IMR-90 (cell line): ENCODE measurements around the gene NBEA. TPM values are rescaled to one million over a fixed set of nuclear protein-coding genes. Genes with fewer than 3 reads are reported as not detected.

ENCODE experiments used
- ATAC-seq: fragments of 200-7000 bp; cut with Tn5 transposase; 2 replicates; pipeline ENCODE4 v1.9.1; 2020; ENCODE audit warnings: low read depth, mild to moderate bottlenecking, moderate library complexity
- BruUV-seq: library from RNA; stranded (reverse); fragments of 400-500 nt; replicated peaks from 2 replicates; lab custom pipeline; 2021; lab: Mats Ljungman, UMichigan
- CTCF ChIA-PET: fragments of 300-600 bp; formaldehyde crosslinking; extraction: SDS; loops from one replicate; lab custom pipeline; 2021; ENCODE audit warnings: antibody characterized with exemption; lab: Yijun Ruan, JAX
- POLR2A ChIA-PET: fragments of 300-600 bp; sonication (Branson Sonifier 250); formaldehyde crosslinking; loops from one replicate; lab custom pipeline; 2022; ENCODE audit warnings: antibody characterized with exemption; ENCODE audit not compliant: unreplicated experiment; lab: Charles Lee
- DNase-seq: peaks from one replicate; pipeline ENCODE4 v3.0.0; 2013
- H2AFZ ChIP-seq: replicated peaks from 2 replicates; pipeline ENCODE3; 2013; ENCODE audit warnings: low read length, mild to moderate bottlenecking; ENCODE audit not compliant: poor library complexity
- H2AK5ac ChIP-seq: 2 replicates; pipeline ENCODE4 v1.6.1; 2013; ENCODE audit warnings: low read depth, low read length, inconsistent platforms
- H2AK9ac ChIP-seq: replicated peaks from 2 replicates; pipeline ENCODE3; 2013; ENCODE audit warnings: mild to moderate bottlenecking, low read depth, low read length, moderate library complexity; ENCODE audit not compliant: poor library complexity
- H2BK120ac ChIP-seq: 2 replicates; pipeline ENCODE4 v1.6.1; 2013; ENCODE audit warnings: low read depth, low read length, inconsistent platforms
- H2BK15ac ChIP-seq: 3 replicates; pipeline ENCODE4 v1.6.1; 2013; ENCODE audit warnings: low read depth, low read length, inconsistent platforms
- H2BK20ac ChIP-seq: 2 replicates; pipeline ENCODE4 v1.6.1; 2013; ENCODE audit warnings: low read depth, mild to moderate bottlenecking, inconsistent platforms, low read length, moderate library complexity
- H2BK5ac ChIP-seq: 2 replicates; pipeline ENCODE4 v1.6.1; 2013; ENCODE audit warnings: mild to moderate bottlenecking, low read depth, low read length, inconsistent platforms; ENCODE audit not compliant: poor library complexity, severe bottlenecking
- H3K14ac ChIP-seq: replicated peaks from 2 replicates; pipeline ENCODE4 v1.6.1; 2013; ENCODE audit warnings: low read depth, low read length, inconsistent platforms
- H3K18ac ChIP-seq: 2 replicates; pipeline ENCODE4 v1.6.1; 2013; ENCODE audit warnings: low read depth, low read length, control low read depth
- H3K23ac ChIP-seq: 2 replicates; pipeline ENCODE4 v1.6.1; 2013; ENCODE audit warnings: low read depth, low read length, inconsistent platforms
- H3K27ac ChIP-seq: 2 replicates; pipeline ENCODE4 v1.5.1; 2013; ENCODE audit warnings: mild to moderate bottlenecking, control low read depth, low read length; ENCODE audit not compliant: insufficient read depth
- H3K27me3 ChIP-seq: 2 replicates; pipeline ENCODE4 v1.6.1; 2013; ENCODE audit warnings: low read length; ENCODE audit not compliant: control insufficient read depth, insufficient read depth
- H3K36me3 ChIP-seq: 2 replicates; pipeline ENCODE4 v1.6.1; 2013; ENCODE audit warnings: low read length, mixed read lengths; ENCODE audit not compliant: control insufficient read depth, insufficient read depth
- H3K4ac ChIP-seq: 2 replicates; pipeline ENCODE4 v1.6.1; 2013; ENCODE audit warnings: low read depth, low read length, inconsistent platforms
- H3K4me1 ChIP-seq: 2 replicates; pipeline ENCODE4 v1.6.1; 2013; ENCODE audit warnings: low read length, mixed read lengths; ENCODE audit not compliant: control insufficient read depth, insufficient read depth
- H3K4me2 ChIP-seq: 2 replicates; pipeline ENCODE4 v1.6.1; 2013; ENCODE audit warnings: low read depth, mild to moderate bottlenecking, control low read depth, low read length, moderate library complexity
- H3K4me3 ChIP-seq: 2 replicates; pipeline ENCODE4 v1.5.1; 2013; ENCODE audit warnings: low read depth, mild to moderate bottlenecking, control low read depth, low read length, moderate library complexity; ENCODE audit not compliant: insufficient read depth
- H3K56ac ChIP-seq: 2 replicates; pipeline ENCODE4 v1.6.1; 2013; ENCODE audit warnings: low read length, inconsistent platforms; ENCODE audit not compliant: insufficient read depth; ENCODE audit errors: extremely low read depth
- H3K79me1 ChIP-seq, 2 experiments: 2 replicates each; pipeline ENCODE4 v1.6.1; 2013; ENCODE audit warnings: low read length in 2 of 2, inconsistent platforms in 1 of 2, low read depth in 1 of 2
- H3K9ac ChIP-seq: 2 replicates; pipeline ENCODE4 v1.6.1; 2013; ENCODE audit warnings: low read depth, low read length, control low read depth
- H3K9me1 ChIP-seq: 2 replicates; pipeline ENCODE4 v1.6.1; 2013; ENCODE audit warnings: low read length, inconsistent platforms; ENCODE audit not compliant: insufficient read depth
- H3K9me3 ChIP-seq: 2 replicates; pipeline ENCODE4 v1.6.1; 2013; ENCODE audit warnings: low read length; ENCODE audit not compliant: control insufficient read depth, insufficient read depth
- H4K20me1 ChIP-seq: 2 replicates; pipeline ENCODE4 v1.6.1; 2013; ENCODE audit warnings: low read length, inconsistent platforms; ENCODE audit not compliant: insufficient read depth
- H4K5ac ChIP-seq: 2 replicates; pipeline ENCODE4 v1.6.1; 2013; ENCODE audit warnings: mild to moderate bottlenecking, low read depth, low read length, control low read depth
- H4K8ac ChIP-seq, 2 experiments: 2 replicates each; pipeline ENCODE4 v1.6.1; 2013; ENCODE audit warnings: low read depth in 2 of 2, low read length in 2 of 2, control low read depth in 1 of 2, inconsistent platforms in 1 of 2
- H4K91ac ChIP-seq: 2 replicates; pipeline ENCODE4 v1.6.1; 2013; ENCODE audit warnings: low read depth, low read length, inconsistent platforms; ENCODE audit not compliant: insufficient read depth
- CEBPB ChIP-seq: IDR thresholded peaks from 2 replicates; pipeline ENCODE4 v1.6.1; 2012; ENCODE audit warnings: low read depth, low read length, improper control_type of control experiment
- MAFK ChIP-seq: IDR thresholded peaks from 2 replicates; pipeline ENCODE4 v1.6.1; 2012; ENCODE audit warnings: low read depth, low read length, improper control_type of control experiment
- WGBS, 2 experiments: methylation state at CpG; one replicate each; pipeline versions ENCODE4 v1.1.5 to v1.1.7; 2013; ENCODE audit warnings: missing lambda C conversion rate in 2 of 2; ENCODE audit not compliant: insufficient read length in 1 of 2; ENCODE audit errors: extremely low coverage in 2 of 2; 5-methylcytosine and 5-hydroxymethylcytosine counted together
- dilution Hi-C: fragments of 300-500 bp; cut with HindIII; formaldehyde crosslinking; loops from one replicate; pipeline ENCODE4 v1.14.3; 2018; ENCODE audit warnings: low sequenced_read_pairs; ENCODE audit not compliant: unreplicated experiment
- in situ Hi-C: fragments of 300-500 bp; cut with MboI; formaldehyde crosslinking; loops from 3 replicates; pipeline ENCODE4 v1.14.3; 2019; ENCODE audit warnings: low sequenced_read_pairs, inconsistent platforms, mixed read lengths
- intact Hi-C: fragments of 100-400 bp; cut with micrococcal nuclease; formaldehyde crosslinking; loops from 2 replicates; pipeline ENCODE4 v1.10.0; 2022
- polyA plus RNA-seq, 3 experiments: library from polyadenylated mRNA; depleted of rRNA; stranded (reverse); fragments of >200 nt; gene quantifications; 2 replicates each; pipeline ENCODE4 v1.2.3, GENCODE V29; 2012; ENCODE audit warnings: low replicate concordance in 1 of 3
- total RNA-seq: library from RNA; depleted of rRNA; stranded (reverse); fragments of >200 nt; gene quantifications from 2 replicates; pipeline ENCODE4 v1.2.3, GENCODE V29; 2012

NBEA gene
- total and polyA plus RNA-seq, 2 of the 4 experiments (the other 2 are of a cell fraction): 0.82 to 2.2 TPM

DNA sequence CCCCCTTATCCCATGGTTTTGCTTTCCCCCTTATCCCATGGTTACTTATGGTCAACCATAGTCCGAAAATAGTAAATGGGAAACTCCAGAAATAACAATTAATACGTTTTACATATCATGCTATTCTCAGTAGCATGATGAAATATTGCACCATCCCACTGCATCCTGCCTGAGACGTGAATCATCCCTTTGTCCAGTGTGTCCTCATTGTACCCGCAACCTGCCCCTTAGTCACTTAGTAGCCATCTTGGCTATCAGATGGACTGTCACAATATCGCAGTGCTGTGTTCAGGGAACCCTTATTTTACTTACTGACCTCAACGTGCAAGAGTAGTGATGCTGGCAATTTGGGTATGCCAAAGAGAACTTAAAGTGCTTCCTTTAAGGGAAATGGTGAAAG, 10.5 kb upstream of the NBEA start:
- in situ Hi-C loops: no loop called here
- intact Hi-C loops: no loop called here
- Histone ChIP-seq H3K9me1 (no peaks in the 10 kb centered on the region), H2AFZ (no peak overlapping the region), H2BK15ac (no peak overlapping the region), H3K27ac (no peak overlapping the region), H4K8ac (no peak overlapping the region), H3K23ac (no peak overlapping the region), H3K14ac (no peak overlapping the region), H3K27me3 (no peaks in the 10 kb centered on the region), H2AK5ac (no peak overlapping the region), H3K9ac (no peak overlapping the region), H3K18ac (no peak overlapping the region), H3K9me3 (no peaks in the 10 kb centered on the region), H2BK20ac (no peak overlapping the region), H4K5ac (no peak overlapping the region), H3K56ac (no peak overlapping the region), H3K4me2 (no peak overlapping the region), H3K79me1 (no peaks in the 10 kb centered on the region), H2AK9ac (no peak overlapping the region), H4K20me1 (no peaks in the 10 kb centered on the region), H4K91ac (no peak overlapping the region), H3K4me1 (no peaks in the 10 kb centered on the region), H2BK120ac (no peak overlapping the region), H3K4ac (no peak overlapping the region), H3K36me3 (no peaks in the 10 kb centered on the region), H2BK5ac (no peak overlapping the region), H3K4me3 (no peak overlapping the region)
- dilution Hi-C loops: no loop called here
- ATAC-seq (no peak), DNase-seq (peak; percentile 3)
- no TSS peak for BruUV-seq
- CTCF ChIA-PET: no interaction called here
- no peak for TF ChIP-seq MAFK
- peak; percentile 42; the same call in 1 of the 2 replicates for TF ChIP-seq CEBPB
- POLR2A ChIA-PET: no interaction called here
- WGBS, 2 experiments: 33% methylated on average over 1 of the region's 6 CpGs; no CpG with 5 or more reads in 1 of the 2 experiments
